ENCODE measurements around the gene CDK5RAP2. TPM values are rescaled to one million over a fixed set of nuclear protein-coding genes. Genes with fewer than 3 reads are reported as not detected.

Gene CDK5RAP2
- 137 and 219 TPM in 2 replicates for total RNA-seq (2011; cell fraction: chromatin; rRNA removed; ENCODE audit: low replicate concordance)
- total RNA-seq (2011; cell fraction: nucleolus; rRNA removed) = 64.2 and 82.4 TPM in 2 replicates
- total RNA-seq (2011; cell fraction: nucleoplasm; rRNA removed) = 131 and 136 TPM in 2 replicates
- total RNA-seq (2014; rRNA removed) (39.5 and 43.1 TPM in 2 replicates), total RNA-seq (2014; rRNA removed; fragmentation: Illumina TruSeq; extraction: Trizol) (38.7 and 42.2 TPM in 2 replicates), total RNA-seq (2015; rRNA removed; fragmentation: Illumina TruSeq; extraction: Trizol) (48.5 and 52.3 TPM in 2 replicates), total RNA-seq (2021) (59.4 and 68.8 TPM in 2 replicates), polyA plus RNA-seq (2011; rRNA removed) (33.8 and 40.9 TPM in 2 replicates), polyA plus RNA-seq (2014; fragmentation: Illumina TruSeq; extraction: Trizol) (54.6 and 61.3 TPM in 2 replicates), polyA plus RNA-seq (2014; fragmentation: Nextera tagmentation; extraction: Ambion mirVana) (10 to 100 TPM; 19.9 to 28.0 TPM), polyA plus RNA-seq (2014; rRNA removed) (41.7 and 63.4 TPM in 2 replicates), polyA minus RNA-seq (2011; rRNA and poly(A)+ RNA removed) (74.0 and 76.2 TPM in 2 replicates), Bru-seq, nascent RNA (percentile 83 among the genes with signal in this experiment), BruChase-seq, experiment 1, labeled RNA remaining after a 2-hour chase (percentile 88 among the genes with signal in this experiment), BruChase-seq, experiment 2, labeled RNA remaining after a 6-hour chase (percentile 88 among the genes with signal in this experiment)
- polyA plus RNA-seq (2011; cell fraction: cytosol; rRNA removed) = 20.8 and 22.2 TPM in 2 replicates
- 140 and 141 TPM in 2 replicates for polyA plus RNA-seq (2011; cell fraction: nucleus; rRNA removed)
- polyA plus RNA-seq (2012) = 38.2 and 52.8 TPM in 2 replicates
- 28.2 and 29.1 TPM in 2 replicates for polyA minus RNA-seq (2011; cell fraction: cytosol; rRNA and poly(A)+ RNA removed)
- polyA minus RNA-seq (2011; cell fraction: nucleus; rRNA and poly(A)+ RNA removed) = 67.2 and 117 TPM in 2 replicates
- long read RNA-seq, experiment 1, full-length matches to known transcripts = 14 of 115 reads
- long read RNA-seq, experiment 1, partial matches to known transcripts = 75 of 115 reads
- long read RNA-seq, experiment 1, other reads (novel, unspliced or antisense) = 26 of 115 reads
- long read RNA-seq, experiment 2, full-length matches to known transcripts = 2 of 40 reads
- long read RNA-seq, experiment 2, partial matches to known transcripts = 27 of 40 reads
- long read RNA-seq, experiment 2, other reads (novel, unspliced or antisense) = 11 of 40 reads
- long read RNA-seq, experiment 3, partial matches to known transcripts = 16 of 21 reads
- long read RNA-seq, experiment 3, other reads (novel, unspliced or antisense) = 4 of 21 reads

GRCh38 chr9:120580051-120580896 is at the start of gene CDK5RAP2:
CDK5RAP2 (minus strand) TSS chr9:120580167; CDS start chr9:120579978, 189 bp downstream.
- 6% methylated on average over 29 of the region's 33 CpGs for WGBS (ENCODE audit: insufficient coverage, low coverage, missing lambda C conversion rate)
- no peaks in the 10 kb centered on the region for H3K27me3 ChIP-seq (ENCODE audit: control insufficient read depth in 2 of 2, insufficient read depth in 2 of 2, low read length in 2 of 2)
- peak within 1 kb of the TSS; percentile 83 for H3K4me3 ChIP-seq
- POLR2A ChIA-PET = no interaction called here
- H3K4me2 ChIP-seq (ENCODE audit: insufficient read depth, low read length) = peak within 1 kb of the TSS; percentile 96
- intact Hi-C loops (cut with micrococcal nuclease) (no loop called here), in situ Hi-C loops (cut with MboI) (no loop called here)
- H4K20me1 ChIP-seq (replicated peaks; ENCODE audit: control insufficient read depth, insufficient read depth, low read length) = no peaks in the 10 kb centered on the region
- peak within 1 kb of the TSS; percentile 88 to 96 for H3K9ac ChIP-seq (ENCODE audit: insufficient read depth in 1 of 2, low read depth in 2 of 2, low read length in 2 of 2)
- ATAC-seq (peak; percentile 98), FAIRE-seq (peak; percentile 90), DNase-seq (ENCODE audit: extremely low read depth in 1 of 4, low spot score in 3 of 4) (peak; percentile 91 to 97 (median 92))
- CTCF ChIA-PET (ENCODE audit: low intra/inter-chr PET ratio) = no interaction called here
- H3K36me3 ChIP-seq (ENCODE audit: control insufficient read depth, insufficient read depth, low read length) = peaks cover 9% of the 10 kb centered on the region; the same call in 1 of the 3 replicates
- peak within 1 kb of the TSS; percentile 96 for H3K27ac ChIP-seq (ENCODE audit: extremely low read depth, low read depth, low read length)
- no peaks in the 10 kb centered on the region for H3K9me1 ChIP-seq (ENCODE audit: control insufficient read depth, insufficient read depth, low read length)
- H3K9me3 ChIP-seq (replicated peaks; ENCODE audit: control insufficient read depth, insufficient read depth, low read depth, low read length) = no peaks in the 10 kb centered on the region
- peaks cover 52% of the 10 kb centered on the region for H3K79me2 ChIP-seq (ENCODE audit: control insufficient read depth, insufficient read depth, low read length)
- TSS peak; percentile 95 for BruUV-seq (replicated peaks)
- peak within 1 kb of the TSS; percentile 96 for H2AFZ ChIP-seq (ENCODE audit: low read depth, low read length)
- peaks cover 8 to 22% of the 10 kb centered on the region in 2 experiments for H3K4me1 ChIP-seq (replicated peaks in 1 of 2; ENCODE audit: control insufficient read depth in 2 of 2, insufficient read depth in 2 of 2, low read length in 2 of 2)
- TF ChIP-seq MAFF (IDR thresholded peaks at IDR 0.05; ENCODE audit: low read length) (no peak), ZBTB26 (CRISPR knock-in tag; IDR thresholded peaks at IDR 0.05) (no peak), RBM25 (IDR thresholded peaks at IDR 0.05; ENCODE audit: low read depth, low read length, severe bottlenecking) (no peak), RHOXF2B (CRISPR knock-in tag; conservative IDR thresholded peaks at IDR 0.05) (0 out of 2 replicates have a peak, but pooled peaks have one; percentile 30), NCOA4 (IDR thresholded peaks at IDR 0.05; ENCODE audit: partially characterized antibody) (no peak), ZSCAN29 (IDR thresholded peaks at IDR 0.05) (no peak), SMAD1 (IDR thresholded peaks at IDR 0.05; ENCODE audit: low read depth, low read length, partially characterized antibody) (no peak), TARDBP (IDR thresholded peaks at IDR 0.05) (peak; percentile 5; the same call in 1 of the 2 replicates), XRCC4 (IDR thresholded peaks at IDR 0.05; ENCODE audit: extremely low read depth, insufficient read depth, insufficient read length) (no peak), ZNF282 (CRISPR knock-in tag; IDR thresholded peaks at IDR 0.05) (no peak), FOXA3 (CRISPR knock-in tag; conservative IDR thresholded peaks at IDR 0.05 in 1 of 2, IDR thresholded peaks at IDR 0.05 in 1 of 2) (peak; percentile 6 to 46; a peak in 1 of 4 replicates), NCOA2 (IDR thresholded peaks at IDR 0.05; ENCODE audit: partially characterized antibody in 2 of 2) (no peak), KAT7 (CRISPR knock-in tag; IDR thresholded peaks at IDR 0.05; ENCODE audit: borderline replicate concordance) (no peak), ATF7 (IDR thresholded peaks at IDR 0.05) (peak; percentile 64), ZNF124 (CRISPR knock-in tag; IDR thresholded peaks at IDR 0.05) (no peak)

Data from K562 (cell line).